ENCODE data around the gene ARL5C.

Gene ARL5C

GRCh38 chr17:39209317-39210092 is 43.5 kb upstream of the ARL5C start (continued):
- no peak for TF ChIP-seq ZNF26 (tag by site-specific recombination; IDR thresholded peaks at IDR 0.05)
- TF ChIP-seq ZSCAN30 (tag by site-specific recombination; IDR thresholded peaks at IDR 0.05) = no peak
- TF ChIP-seq ZNF701 (tag by site-specific recombination; IDR thresholded peaks at IDR 0.05) = no peak
- TF ChIP-seq ZNF18 (tag by site-specific recombination; IDR thresholded peaks at IDR 0.05) = peak; percentile 91
- TF ChIP-seq ZNF654 (tag by site-specific recombination; IDR thresholded peaks at IDR 0.05; ENCODE audit: low read depth) = no peak
- no peak for TF ChIP-seq PRDM1 (tag by site-specific recombination; IDR thresholded peaks at IDR 0.05)
- no peak for TF ChIP-seq ZBTB6 (tag by site-specific recombination; IDR thresholded peaks at IDR 0.05)
- TF ChIP-seq ZFP3 (tag by site-specific recombination; IDR thresholded peaks at IDR 0.05; ENCODE audit: low read depth) = no peak
- TF ChIP-seq MYNN (tag by site-specific recombination; IDR thresholded peaks at IDR 0.05; ENCODE audit: borderline replicate concordance) = no peak
- TF ChIP-seq ZNF133 (tag by site-specific recombination; IDR thresholded peaks at IDR 0.05) = no peak
- no peak for TF ChIP-seq ZNF239 (tag by site-specific recombination; IDR thresholded peaks at IDR 0.05)
- TF ChIP-seq GLI4 (tag by site-specific recombination; IDR thresholded peaks at IDR 0.05) = no peak
- TF ChIP-seq ZNF791 (tag by site-specific recombination; IDR thresholded peaks at IDR 0.05) = no peak
- TF ChIP-seq ZNF148 (tag by site-specific recombination; IDR thresholded peaks at IDR 0.05; ENCODE audit: borderline replicate concordance) = no peak
- no peak for TF ChIP-seq ZBTB48 (tag by site-specific recombination; IDR thresholded peaks at IDR 0.05)
- TF ChIP-seq KLF9 (tag by site-specific recombination; IDR thresholded peaks at IDR 0.05; ENCODE audit: low read depth) = 0 out of 2 replicates have a peak, but pooled peaks have one; percentile 29
- TF ChIP-seq SETDB1 (IDR thresholded peaks at IDR 0.05; ENCODE audit: insufficient read length, low read length) = no peak
- TF ChIP-seq ZNF623 (tag by site-specific recombination; IDR thresholded peaks at IDR 0.05) = no peak
- TF ChIP-seq ZNF354C (tag by site-specific recombination; IDR thresholded peaks at IDR 0.05; ENCODE audit: borderline replicate concordance, low read depth) = no peak
- TF ChIP-seq REST (tag by site-specific recombination; IDR thresholded peaks at IDR 0.05) = no peak
- TF ChIP-seq ZFP41 (tag by site-specific recombination; IDR thresholded peaks at IDR 0.05; ENCODE audit: borderline replicate concordance) = no peak
- no peak for TF ChIP-seq ZSCAN16 (tag by site-specific recombination; IDR thresholded peaks at IDR 0.05)
- TF ChIP-seq ZNF843 (tag by site-specific recombination; IDR thresholded peaks at IDR 0.05) = no peak
- no peak for TF ChIP-seq ZNF169 (tag by site-specific recombination; IDR thresholded peaks at IDR 0.05)
- TF ChIP-seq IKZF3 (tag by site-specific recombination; IDR thresholded peaks at IDR 0.05) = peak; percentile 53; the same call in 1 of the 2 replicates
- no peak for TF ChIP-seq ZNF488 (tag by site-specific recombination; IDR thresholded peaks at IDR 0.05)
- no peak for TF ChIP-seq ZNF140 (tag by site-specific recombination; IDR thresholded peaks at IDR 0.05)
- no peak for TF ChIP-seq ZNF792 (tag by site-specific recombination; IDR thresholded peaks at IDR 0.05)
- no peak for TF ChIP-seq ZNF555 (tag by site-specific recombination; conservative IDR thresholded peaks at IDR 0.05)
- TF ChIP-seq FEZF1 (tag by site-specific recombination; IDR thresholded peaks at IDR 0.05) = peak; percentile 20; the same call in 1 of the 2 replicates
